Renal pelvis (tissue), 12 donors: ENCODE data around the gene CYP27B1. TPM values are rescaled to one million over a fixed set of nuclear protein-coding genes. Genes with fewer than 3 reads are reported as not detected.

Source experiments
- DNase-seq: peaks from one replicate; pipeline ENCODE4 v3.0.0-alpha.2; 2013
- long read RNA-seq, 16 experiments: transcript quantifications; one replicate each; lab custom pipeline, GENCODE V29; 2026
- polyA plus RNA-seq, 3 donors: library from polyadenylated mRNA; unstranded; fragments of 120-200 nt; gene quantifications; one replicate each; pipeline ENCODE4 v1.2.1, GENCODE V29; 2013; ENCODE audit not compliant: insufficient read length in 3 of 3

Gene CYP27B1
- 1 to 10 TPM in 2 of 3 donors, under 1 TPM in 1; 0.80 to 2.4 (median 1.6) TPM for polyA plus RNA-seq
- long read RNA-seq, donor 1, result 0 reads
- long read RNA-seq, donor 2, result 0 reads
- long read RNA-seq, donor 3, result 0 reads
- long read RNA-seq, donor 4, result 0 reads
- long read RNA-seq, donor 5, result 0 reads
- long read RNA-seq, donor 6, result 0 reads
- long read RNA-seq, donor 7, result 0 reads
- long read RNA-seq, donor 8, result 0 reads
- long read RNA-seq, donor 9, result 0 reads
- long read RNA-seq, donor 10, result 0 reads
- long read RNA-seq, donor 11, result 0 reads
- long read RNA-seq, donor 12, result 0 reads
- long read RNA-seq, donor 13, result 0 reads
- long read RNA-seq, donor 14, result 0 reads
- long read RNA-seq, donor 15, result 0 reads
- long read RNA-seq, donor 16, result 0 reads

GRCh38 chr12:57766464-57767304 lies at the start of gene CYP27B1:
CYP27B1 (minus strand) TSS chr12:57767078; CDS start chr12:57767041, 37 bp downstream.
- DNase-seq, result no peak

- DNase-seq, result no peak
Measured at GRCh38 chr12:57816001-57816854, 49.4 kb upstream of the CYP27B1 start.

GRCh38 chr12:57815177-57816000 lies 48.5 kb upstream of the CYP27B1 start:
- DNase-seq, result no peak

- DNase-seq, result no peak
Measured at GRCh38 chr12:57813971-57814772, 47.3 kb upstream of the CYP27B1 start.

GRCh38 chr12:57813111-57813970 lies 46.5 kb upstream of the CYP27B1 start:
- no peak for DNase-seq

GRCh38 chr12:57811028-57811755 lies 44.3 kb upstream of the CYP27B1 start:
- DNase-seq, result no peak

GRCh38 chr12:57810450-57810849 lies 43.6 kb upstream of the CYP27B1 start:
- DNase-seq, result no peak

- no peak for DNase-seq
Measured at GRCh38 chr12:57809425-57809824, 42.5 kb upstream of the CYP27B1 start.

- DNase-seq, result no peak
Measured at GRCh38 chr12:57808351-57808750, 41.5 kb upstream of the CYP27B1 start.

GRCh38 chr12:57807285-57807684 lies 40.4 kb upstream of the CYP27B1 start:
- DNase-seq, result no peak

- no peak for DNase-seq
Measured at GRCh38 chr12:57806677-57807076, 39.8 kb upstream of the CYP27B1 start.

- DNase-seq, result no peak
Measured at GRCh38 chr12:57803319-57803893, 36.5 kb upstream of the CYP27B1 start.

- DNase-seq, result no peak
Measured at GRCh38 chr12:57802607-57803006, 35.7 kb upstream of the CYP27B1 start.

- DNase-seq, result no peak
Measured at GRCh38 chr12:57800965-57801364, 34.1 kb upstream of the CYP27B1 start.

- DNase-seq, result no peak
Measured at GRCh38 chr12:57797933-57798332, 31.1 kb upstream of the CYP27B1 start.

GRCh38 chr12:57796996-57797395 lies 30.1 kb upstream of the CYP27B1 start:
- no peak for DNase-seq

GRCh38 chr12:57795354-57795753 lies 28.5 kb upstream of the CYP27B1 start:
- no peak for DNase-seq

GRCh38 chr12:57793920-57794319 lies 27.0 kb upstream of the CYP27B1 start:
- DNase-seq, result no peak
